Gastrocnemius medialis (tissue), 4 donors: ENCODE data around the gene CPSF4L. TPM values are rescaled to one million over a fixed set of nuclear protein-coding genes. Genes with fewer than 3 reads are reported as not detected.

ENCODE experiments used
- ATAC-seq, 2 donors: fragments of 150-250 bp; one replicate each; pipeline ENCODE4 v1.9.1; 2016
- DNase-seq, 2 donors: peaks; one replicate each; pipeline ENCODE4 v3.0.0-alpha.2; 2019
- H3K27ac ChIP-seq, 4 donors: fragments of 200-600 bp; sonication (generic); 1 replicate in 1 of 4; 2 replicates in 3 of 4; pipeline ENCODE4 v1.5.1; 2016 to 2018; ENCODE audit warnings: mild to moderate bottlenecking in 2 of 4, moderate library complexity in 1 of 4
- H3K27me3 ChIP-seq, 3 donors: fragments of 200-600 bp; sonication (generic) in 2 of 3; 1 replicate in 1 of 3; 2 replicates in 2 of 3; pipeline versions ENCODE4 v1.5.1 to v1.6.0; 2016 to 2019; ENCODE audit warnings: mild to moderate bottlenecking in 1 of 3, moderate library complexity in 1 of 3
- H3K36me3 ChIP-seq, 2 donors: fragments of 200-600 bp; sonication (generic) in 1 of 2; one replicate each; pipeline ENCODE4 v1.5.1; 2017 to 2018
- H3K4me1 ChIP-seq, 2 donors: fragments of 200-600 bp; sonication (generic) in 1 of 2; one replicate each; pipeline ENCODE4 v1.5.1; 2016 to 2017; ENCODE audit warnings: mild to moderate bottlenecking in 2 of 2
- H3K4me3 ChIP-seq, 4 donors: fragments of 200-600 bp; sonication (generic) in 3 of 4; 1 replicate in 1 of 4; 2 replicates in 3 of 4; pipeline ENCODE4 v1.5.1; 2016 to 2019; ENCODE audit warnings: mild to moderate bottlenecking in 2 of 4
- H3K9me3 ChIP-seq, 3 donors: fragments of 200-600 bp; sonication (generic) in 2 of 3; 1 replicate in 1 of 3; 2 replicates in 2 of 3; pipeline ENCODE4 v1.5.1; 2016 to 2019
- POLR2A ChIP-seq, 2 donors: fragments of 450-650 bp; IDR thresholded peaks; one replicate each; pipeline ENCODE4 v1.6.1; 2017; ENCODE audit warnings: antibody characterized with exemption in 2 of 2, mild to moderate bottlenecking in 2 of 2, moderate library complexity in 2 of 2
- in situ Hi-C, 4 donors: fragments of 200-750 bp; cut with MboI; loops; one replicate each; pipeline versions ENCODE4 v1.15.0 to v1.8.0; 2017; ENCODE audit warnings: low sequenced_read_pairs in 4 of 4
- intact Hi-C: fragments of 100-400 bp; cut with DNase I; formaldehyde crosslinking; loops from one replicate; pipeline ENCODE4 v1.15.1; 2023; ENCODE audit warnings: low total_unique reads
- total RNA-seq, 4 donors: library from RNA; depleted of rRNA; stranded (reverse); fragments of >200 nt; gene quantifications; one replicate each; pipeline versions ENCODE4 v1.1.0 to v1.2.3, GENCODE V29; 2016
- TF ChIP-seq, protein P1 (sequence below), 5 experiments: fragments of 450-650 bp in 3 of 5; fragments of 200-600 bp in 2 of 5; sonication (generic) in 2 of 5; IDR thresholded peaks in 4 of 5; conservative IDR thresholded peaks in 1 of 5; 1 replicate in 4 of 5; 2 replicates in 1 of 5; pipeline ENCODE4 v1.5.1; 2016 to 2019; ENCODE audit warnings: antibody characterized with exemption in 5 of 5, mild to moderate bottlenecking in 3 of 5, moderate library complexity in 3 of 5

CPSF4L gene
- total RNA-seq, 4 donors from 2014 or later = not detected

DNA sequence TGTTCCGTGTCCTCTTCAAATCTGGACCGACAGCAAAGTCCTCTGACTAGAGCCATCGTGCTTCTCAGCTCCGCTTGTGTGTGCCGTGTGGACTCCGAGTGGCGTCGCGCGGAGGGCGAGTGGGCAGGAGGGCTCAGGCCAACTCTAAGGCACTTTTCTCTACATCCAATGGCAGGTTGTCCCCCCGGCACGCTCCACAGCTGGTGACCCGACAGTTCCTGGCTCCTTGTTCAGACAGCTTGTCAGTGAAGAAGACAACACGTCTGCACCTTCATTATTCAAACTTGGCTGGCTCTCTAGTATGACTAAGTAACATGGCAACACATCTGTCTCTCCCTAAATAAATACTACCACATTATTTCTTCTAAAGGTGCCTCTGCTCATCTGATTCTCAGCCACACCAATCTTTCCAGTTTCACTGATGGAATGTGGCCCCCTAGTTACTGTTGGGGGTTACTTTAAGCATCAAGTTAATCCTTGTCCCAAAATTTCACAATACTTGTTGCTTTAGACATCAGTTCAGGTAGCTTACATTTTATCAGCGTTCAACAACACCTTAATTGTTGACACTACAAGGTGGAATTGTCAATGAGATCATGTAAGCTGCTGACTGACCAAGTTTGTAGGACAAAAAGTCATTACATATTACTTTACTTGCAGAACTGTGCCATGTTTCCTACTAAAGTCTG, 53.4 kb downstream of the CPSF4L start:
- no peak overlapping the region for H3K4me3 ChIP-seq
- DNase-seq (no peak), ATAC-seq (peak in 1 of 2 donors; percentile 70)
- intact Hi-C loops = no loop called here
- in situ Hi-C loops = no loop called here
- TF ChIP-seq POLR2A (IDR thresholded peaks at IDR 0.05) = no peak
- TF ChIP-seq, protein P1, sequence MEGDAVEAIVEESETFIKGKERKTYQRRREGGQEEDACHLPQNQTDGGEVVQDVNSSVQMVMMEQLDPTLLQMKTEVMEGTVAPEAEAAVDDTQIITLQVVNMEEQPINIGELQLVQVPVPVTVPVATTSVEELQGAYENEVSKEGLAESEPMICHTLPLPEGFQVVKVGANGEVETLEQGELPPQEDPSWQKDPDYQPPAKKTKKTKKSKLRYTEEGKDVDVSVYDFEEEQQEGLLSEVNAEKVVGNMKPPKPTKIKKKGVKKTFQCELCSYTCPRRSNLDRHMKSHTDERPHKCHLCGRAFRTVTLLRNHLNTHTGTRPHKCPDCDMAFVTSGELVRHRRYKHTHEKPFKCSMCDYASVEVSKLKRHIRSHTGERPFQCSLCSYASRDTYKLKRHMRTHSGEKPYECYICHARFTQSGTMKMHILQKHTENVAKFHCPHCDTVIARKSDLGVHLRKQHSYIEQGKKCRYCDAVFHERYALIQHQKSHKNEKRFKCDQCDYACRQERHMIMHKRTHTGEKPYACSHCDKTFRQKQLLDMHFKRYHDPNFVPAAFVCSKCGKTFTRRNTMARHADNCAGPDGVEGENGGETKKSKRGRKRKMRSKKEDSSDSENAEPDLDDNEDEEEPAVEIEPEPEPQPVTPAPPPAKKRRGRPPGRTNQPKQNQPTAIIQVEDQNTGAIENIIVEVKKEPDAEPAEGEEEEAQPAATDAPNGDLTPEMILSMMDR (IDR thresholded peaks at IDR 0.05 in 4 of 5, conservative IDR thresholded peaks at IDR 0.05 in 1 of 5) = no peak
- peak overlapping the region; percentile 9 to 59 (median 46) for H3K27ac ChIP-seq
- H3K27me3 ChIP-seq = no peaks in the 10 kb centered on the region
- H3K4me1 ChIP-seq = peaks cover 0 to 16% of the 10 kb centered on the region in 2 donors
- no peaks in the 10 kb centered on the region for H3K9me3 ChIP-seq
- H3K36me3 ChIP-seq = peaks cover 0 to 66% of the 10 kb centered on the region in 2 donors

GRCh38 chr17:73205459-73205961, 56.2 kb downstream of the CPSF4L start:
- Histone ChIP-seq H3K9me3 (no peaks in the 10 kb centered on the region), H3K4me1 (peaks cover 0 to 27% of the 10 kb centered on the region in 2 donors), H3K27me3 (no peaks in the 10 kb centered on the region), H3K4me3 (no peak overlapping the region), H3K27ac (no peak overlapping the region), H3K36me3 (peaks cover 0 to 88% of the 10 kb centered on the region in 2 donors)
- intact Hi-C loops = no loop called here
- ATAC-seq (no peak), DNase-seq (no peak)
- no peak for TF ChIP-seq POLR2A (IDR thresholded peaks at IDR 0.05)
- TF ChIP-seq, protein P1 (IDR thresholded peaks at IDR 0.05 in 4 of 5, conservative IDR thresholded peaks at IDR 0.05 in 1 of 5) = no peak
- in situ Hi-C loops = no loop called here

DNA sequence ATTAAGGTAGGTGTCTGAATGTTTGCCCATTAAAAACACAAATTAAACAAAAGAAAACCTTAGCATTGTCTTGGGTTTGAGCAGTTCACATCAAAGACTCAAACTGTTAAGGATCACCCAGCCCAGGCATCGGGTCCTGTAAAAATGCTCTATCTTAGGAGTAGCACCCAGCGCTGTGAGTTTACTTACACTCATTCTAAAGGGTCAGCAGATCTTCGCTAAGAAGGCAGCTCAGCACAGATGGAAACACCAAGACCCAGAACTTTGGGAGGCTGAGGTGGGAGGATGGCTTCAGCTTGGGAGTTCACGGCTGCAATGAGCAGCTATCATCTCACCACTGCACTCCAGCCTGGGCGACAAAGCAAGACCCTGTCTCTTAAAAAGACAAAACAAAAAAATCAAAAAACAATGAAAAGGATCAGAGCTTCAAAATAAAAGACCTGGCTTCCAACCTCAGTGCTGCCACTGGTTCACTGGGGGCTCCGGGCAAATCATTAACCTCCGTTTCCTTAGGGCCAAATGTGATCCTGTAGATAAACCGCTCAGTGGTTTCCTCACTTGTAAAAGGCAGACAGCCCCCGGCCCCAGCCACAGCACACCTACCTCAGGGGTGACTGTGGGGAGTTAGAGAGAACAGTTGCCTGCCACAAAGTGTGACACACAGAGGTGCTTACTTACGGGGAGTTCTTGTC, 57.7 kb downstream of the CPSF4L start:
- intact Hi-C loops = no loop called here
- H3K27ac ChIP-seq = peak overlapping the region in 2 of 4 donors; percentile 49 to 50

GRCh38 chr17:73203135-73203787, 58.4 kb downstream of the CPSF4L start:
- DNase-seq (no peak), ATAC-seq (peak; percentile 33 to 43)
- Histone ChIP-seq H3K4me1 (peaks cover 0 to 21% of the 10 kb centered on the region in 2 donors), H3K9me3 (no peaks in the 10 kb centered on the region), H3K27ac (peak overlapping the region; percentile 18 to 50 (median 40)), H3K4me3 (no peak overlapping the region), H3K27me3 (no peaks in the 10 kb centered on the region), H3K36me3 (peaks cover 2 to 93% of the 10 kb centered on the region in 2 donors)
- in situ Hi-C loops (no loop called here), intact Hi-C loops (no loop called here)
- no peak for TF ChIP-seq POLR2A (IDR thresholded peaks at IDR 0.05)
- TF ChIP-seq, protein P1 (IDR thresholded peaks at IDR 0.05 in 4 of 5, conservative IDR thresholded peaks at IDR 0.05 in 1 of 5) = no peak

More for the DNA sequence above, 57.7 kb downstream of the CPSF4L start:
- H3K36me3 ChIP-seq = peaks cover 2 to 93% of the 10 kb centered on the region in 2 donors
- TF ChIP-seq, protein P1 (IDR thresholded peaks at IDR 0.05 in 4 of 5, conservative IDR thresholded peaks at IDR 0.05 in 1 of 5) = no peak
- no peak for TF ChIP-seq POLR2A (IDR thresholded peaks at IDR 0.05)
- no peaks in the 10 kb centered on the region for H3K9me3 ChIP-seq
- H3K27me3 ChIP-seq = no peaks in the 10 kb centered on the region
- in situ Hi-C loops = no loop called here
- no peak for DNase-seq
- peaks cover 0 to 27% of the 10 kb centered on the region in 2 donors for H3K4me1 ChIP-seq
- no peak overlapping the region for H3K4me3 ChIP-seq
- no peak for ATAC-seq
